HG03432 (cell line): ENCODE results near the gene LUZP2.

Source experiments
- ATAC-seq: cut with Tn5 transposase; IDR thresholded peaks from one replicate; pipeline ENCODE4 v1.9.1; 2021; ENCODE audit warnings: mild to moderate bottlenecking, moderate library complexity; ENCODE audit not compliant: unreplicated experiment

The LUZP2 gene

DNA sequence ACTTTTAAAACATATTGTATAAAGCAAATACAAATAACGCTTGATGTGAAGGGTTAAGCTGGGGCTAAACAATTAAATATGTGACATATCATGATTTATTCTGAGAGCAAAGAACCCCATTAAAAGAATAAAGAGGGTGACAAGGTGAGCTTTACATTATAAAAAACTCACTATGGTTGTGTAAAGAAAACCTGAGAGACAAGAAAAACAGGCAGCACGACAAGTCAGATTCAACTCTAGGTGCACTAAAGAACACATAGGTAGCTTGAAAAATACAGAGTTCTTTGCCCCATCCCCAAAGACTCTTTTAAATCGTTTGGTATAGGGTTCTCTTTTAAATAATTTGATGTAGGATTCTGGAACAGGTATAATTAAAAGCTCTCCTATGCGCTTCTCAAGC, 63.5 kb downstream of the LUZP2 start:
- ATAC-seq, result no peak

GRCh38 chr11:24567380-24567779, 70.5 kb downstream of the LUZP2 start:
- peak; percentile 88 for ATAC-seq

DNA sequence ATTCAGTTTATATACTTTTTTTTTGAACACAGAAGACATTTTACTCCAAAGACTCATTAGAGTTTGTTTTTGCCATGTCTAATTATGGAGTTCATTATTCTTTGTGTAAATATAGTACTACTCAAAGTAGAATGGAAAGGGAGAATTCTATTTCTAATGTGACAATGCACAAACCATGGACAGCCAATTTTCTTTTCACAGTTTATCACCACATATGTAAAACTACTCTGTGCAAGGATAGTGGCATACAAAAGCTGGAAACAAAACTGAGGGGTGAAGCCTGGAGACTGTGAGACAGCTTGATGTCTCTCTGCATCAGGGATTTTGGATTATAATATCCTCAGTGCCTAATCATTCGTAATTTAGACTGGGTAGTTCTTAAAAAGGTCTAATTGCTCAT, 75.5 kb downstream of the LUZP2 start:
- no peak for ATAC-seq

DNA sequence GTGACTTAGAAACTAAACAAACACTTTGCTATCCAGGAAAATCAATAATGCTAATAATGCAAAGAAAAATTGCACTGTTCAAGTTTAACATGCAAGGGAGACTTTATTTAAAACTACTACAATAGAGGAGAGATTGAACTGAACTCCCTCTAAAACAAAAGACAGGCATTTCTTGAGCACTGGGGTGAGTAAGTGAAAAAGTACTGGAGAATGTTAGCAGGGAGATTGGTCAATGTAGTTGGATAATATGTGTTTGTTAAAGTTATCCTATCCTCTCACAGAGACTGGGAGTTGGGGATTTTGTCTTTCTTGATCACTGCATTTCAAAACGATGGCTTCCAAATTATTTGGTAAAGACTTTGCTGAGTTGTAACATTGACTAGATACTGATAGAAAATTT, 77.6 kb downstream of the LUZP2 start:
- ATAC-seq, result no peak

GRCh38 chr11:24575392-24575791, 78.5 kb downstream of the LUZP2 start:
- ATAC-seq, result no peak

GRCh38 chr11:24585192-24585591, 88.3 kb downstream of the LUZP2 start:
- ATAC-seq, result no peak

DNA sequence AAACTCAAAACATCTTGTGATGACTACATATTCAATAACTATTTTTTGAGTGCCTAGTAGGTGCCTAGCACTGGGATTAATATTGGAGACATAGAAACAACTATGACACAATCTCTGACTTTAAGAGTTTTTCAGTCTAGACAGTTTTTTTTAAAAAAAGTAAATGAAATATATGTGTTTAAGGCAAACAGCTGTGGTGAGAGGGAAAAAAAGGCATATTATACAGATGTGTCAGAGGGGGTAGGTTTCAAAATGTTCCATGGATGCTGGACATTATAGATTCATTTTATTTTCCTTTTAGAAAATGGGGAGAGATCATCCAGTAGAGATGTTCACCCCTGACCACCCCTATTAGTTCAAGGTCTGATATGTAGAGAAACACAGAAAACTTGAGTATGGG, 90.8 kb downstream of the LUZP2 start:
- ATAC-seq, result no peak

- no peak for ATAC-seq
These were observed 91.2 kb downstream of the LUZP2 start for GRCh38 chr11:24588081-24588480.

DNA sequence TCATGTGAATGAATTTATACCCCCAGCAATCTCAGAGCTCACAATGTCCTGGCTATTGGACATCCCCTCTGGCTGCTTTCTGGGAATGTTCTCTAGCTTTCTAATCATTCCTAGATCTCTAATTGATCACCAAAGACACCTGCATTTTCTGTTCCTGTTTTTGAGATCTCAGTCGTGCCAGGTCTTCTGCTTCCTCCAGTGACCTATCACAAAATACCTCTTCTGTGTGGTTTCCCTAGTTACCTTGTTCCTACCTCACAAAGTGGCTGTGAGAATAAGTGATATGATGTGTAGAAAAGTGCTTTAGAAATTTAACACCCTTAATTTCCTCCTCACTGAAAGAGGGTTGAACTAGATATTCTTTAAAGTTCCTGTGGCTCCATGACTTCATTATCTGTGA, 92.2 kb downstream of the LUZP2 start:
- ATAC-seq, result no peak

- no peak for ATAC-seq
These were observed 94.4 kb downstream of the LUZP2 start for GRCh38 chr11:24591283-24591682.

- no peak for ATAC-seq
These were observed 95.5 kb downstream of the LUZP2 start for GRCh38 chr11:24592360-24592759.

DNA sequence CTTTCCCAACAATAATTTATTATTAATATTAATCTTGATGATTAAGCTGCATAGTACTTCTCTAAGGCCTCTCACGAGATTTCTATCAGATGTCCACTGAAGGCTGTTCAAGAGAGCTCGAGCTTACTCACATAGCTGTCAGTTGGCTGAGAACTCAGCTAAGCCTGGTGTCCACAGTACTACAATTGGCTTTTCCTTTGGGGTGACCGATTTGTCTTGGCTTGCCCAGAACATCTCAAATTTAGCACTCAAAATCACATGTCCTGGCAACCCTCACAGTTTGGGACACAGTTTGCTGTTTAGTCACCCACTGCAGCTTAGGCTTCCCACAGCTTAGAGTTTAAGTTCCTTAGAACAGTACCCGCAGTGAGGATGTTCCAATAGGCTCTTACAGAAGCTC, 96.5 kb downstream of the LUZP2 start:
- ATAC-seq, result no peak

GRCh38 chr11:24594401-24594800, 97.5 kb downstream of the LUZP2 start:
- no peak for ATAC-seq

GRCh38 chr11:24598641-24599040, 101.8 kb downstream of the LUZP2 start:
- ATAC-seq, result no peak

- no peak for ATAC-seq
These were observed 112.6 kb downstream of the LUZP2 start for GRCh38 chr11:24609192-24610119.

GRCh38 chr11:24615451-24616160, 118.8 kb downstream of the LUZP2 start:
- no peak for ATAC-seq

- no peak for ATAC-seq
These were observed 121.0 kb downstream of the LUZP2 start for GRCh38 chr11:24617856-24618255.

DNA sequence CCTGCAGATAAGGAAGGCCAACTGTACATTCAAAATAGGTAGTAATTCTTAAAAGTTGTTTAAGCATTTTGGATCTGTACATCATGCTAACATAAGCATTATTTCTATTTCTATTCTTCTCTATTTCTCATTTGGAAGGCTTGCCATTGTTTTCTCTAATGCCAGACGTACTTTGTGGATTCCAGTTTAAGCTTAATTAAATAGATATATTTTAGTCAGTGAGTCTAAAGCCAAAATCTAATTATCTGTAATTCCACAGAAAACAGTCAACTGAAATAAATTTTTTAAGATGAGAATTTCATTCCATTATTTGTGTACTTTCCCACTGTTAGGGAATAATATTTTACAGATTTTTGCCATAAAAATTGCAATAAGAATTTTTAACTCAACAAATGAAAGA, 123.0 kb downstream of the LUZP2 start:
- no peak for ATAC-seq

- no peak for ATAC-seq
These were observed 125.4 kb downstream of the LUZP2 start for GRCh38 chr11:24622262-24622661.

- no peak for ATAC-seq
These were observed 126.3 kb downstream of the LUZP2 start for GRCh38 chr11:24623121-24623520.

GRCh38 chr11:24624432-24624831, 127.6 kb downstream of the LUZP2 start:
- ATAC-seq, result no peak

- no peak for ATAC-seq
These were observed 129.1 kb downstream of the LUZP2 start for GRCh38 chr11:24625975-24626374.
